ENCODE measurements around the gene UBXN6. TPM values are rescaled to one million over a fixed set of nuclear protein-coding genes. Genes with fewer than 3 reads are reported as not detected.

UBXN6 gene
- total RNA-seq, 1 donor from 2014 or later: 54.3 TPM

- intact Hi-C loops (cut with micrococcal nuclease): no loop called here
- Mint-ChIP-seq H3K4me3 (no peak overlapping the region), H3K27me3 (no peaks in the 10 kb centered on the region), H3K4me1 (no peaks in the 10 kb centered on the region), H3K36me3 (ENCODE audit: low read depth) (peaks cover 55% of the 10 kb centered on the region), H3K27ac (no peak overlapping the region), H3K9me3 (no peaks in the 10 kb centered on the region)
- no peak for DNase-seq
- no peak for TF ChIP-seq CTCF (IDR thresholded peaks at IDR 0.05)
- no peak for ATAC-seq (ENCODE audit: low read depth)
- ChIA-PET POLR2A (no interaction called here), CTCF (no interaction called here)
Observed at GRCh38 chr19:4487572-4487971, 30.0 kb upstream of the UBXN6 start.

- no peak for TF ChIP-seq CTCF (IDR thresholded peaks at IDR 0.05)
- POLR2A ChIA-PET: no interaction called here
- Mint-ChIP-seq H3K4me1 (no peaks in the 10 kb centered on the region), H3K4me3 (no peak overlapping the region), H3K27me3 (no peaks in the 10 kb centered on the region), H3K27ac (no peak overlapping the region), H3K9me3 (no peaks in the 10 kb centered on the region), H3K36me3 (ENCODE audit: low read depth) (peaks cover 38% of the 10 kb centered on the region)
- CTCF ChIA-PET: no interaction called here
- no peak for ATAC-seq (ENCODE audit: low read depth)
- DNase-seq: no peak
- intact Hi-C loops (cut with micrococcal nuclease): no loop called here
Observed at GRCh38 chr19:4483385-4483784, 25.8 kb upstream of the UBXN6 start.

- ChIA-PET POLR2A (no interaction called here), CTCF (no interaction called here)
- no peaks in the 10 kb centered on the region for H3K9me3 Mint-ChIP-seq
- ATAC-seq (ENCODE audit: low read depth) (no peak), DNase-seq (no peak)
- peaks cover 35% of the 10 kb centered on the region for H3K36me3 Mint-ChIP-seq (ENCODE audit: low read depth)
- intact Hi-C loops (cut with micrococcal nuclease): no loop called here
- H3K4me1 Mint-ChIP-seq: no peaks in the 10 kb centered on the region
- H3K4me3 Mint-ChIP-seq: no peak overlapping the region
- H3K27me3 Mint-ChIP-seq: no peaks in the 10 kb centered on the region
- H3K27ac Mint-ChIP-seq: no peak overlapping the region
- no peak for TF ChIP-seq CTCF (IDR thresholded peaks at IDR 0.05)
Observed at GRCh38 chr19:4482721-4483364, 25.2 kb upstream of the UBXN6 start.

- Mint-ChIP-seq H3K36me3 (ENCODE audit: low read depth) (peaks cover 27% of the 10 kb centered on the region), H3K27ac (no peak overlapping the region), H3K4me3 (no peak overlapping the region), H3K9me3 (no peaks in the 10 kb centered on the region), H3K27me3 (no peaks in the 10 kb centered on the region), H3K4me1 (peaks cover 18% of the 10 kb centered on the region)
- TF ChIP-seq CTCF (IDR thresholded peaks at IDR 0.05): no peak
- intact Hi-C loops (cut with micrococcal nuclease): no loop called here
- ATAC-seq (ENCODE audit: low read depth) (no peak), DNase-seq (no peak)
- POLR2A ChIA-PET: interaction anchor here (0.5 kb wide), 1 partner anchor 855 kb away, joined by 7 read pairs; no protein-coding TSS in a partner anchor
- CTCF ChIA-PET: no interaction called here
Observed at GRCh38 chr19:4477034-4477801, 19.6 kb upstream of the UBXN6 start.

- Mint-ChIP-seq H3K4me3 (peak overlapping the region; percentile 77), H3K36me3 (ENCODE audit: low read depth) (peaks cover 19% of the 10 kb centered on the region), H3K27ac (peak overlapping the region; percentile 50), H3K4me1 (peaks cover 22% of the 10 kb centered on the region), H3K9me3 (no peaks in the 10 kb centered on the region), H3K27me3 (no peaks in the 10 kb centered on the region)
- intact Hi-C loops (cut with micrococcal nuclease): loop anchor here (5.0 kb wide), 5 partner anchors 107 to 1318 kb away; partner anchors contain the start of genes APBA3, DPP9, DUS3L and MRPL54
- ChIA-PET CTCF (interaction anchor here (0.7 kb wide), 1 partner anchor 51 kb away, joined by 3 read pairs; no protein-coding TSS in a partner anchor), POLR2A (no interaction called here)
- ATAC-seq (ENCODE audit: low read depth): no peak
- DNase-seq: no peak
- no peak for TF ChIP-seq CTCF (IDR thresholded peaks at IDR 0.05)
Observed at GRCh38 chr19:4474514-4475022, 17.0 kb upstream of the UBXN6 start.

Measured in activated B cell treated with CpG ODN at 0.5 μM for 24 hours (primary cell).